Fibroblast of the conjunctiva (primary cell): ENCODE data around the gene THSD7B.
"Not testable (repeated sequence)": the region's sequence is repeated elsewhere in the genome, so short reads cannot be mapped to it uniquely, and the experiment has no call there.

ENCODE experiments used
- DNase-seq: peaks from one replicate; pipeline ENCODE4 v3.0.0-alpha.2; 2010; ENCODE audit warnings: low read depth

THSD7B gene

GRCh38 chr2:137251045-137251444 lies 485.7 kb downstream of the THSD7B start:
- DNase-seq, result no peak

- DNase-seq, result no peak
Measured at GRCh38 chr2:137252934-137253333, 487.6 kb downstream of the THSD7B start.

GRCh38 chr2:137254052-137254451 lies 488.7 kb downstream of the THSD7B start:
- no peak for DNase-seq

- no peak for DNase-seq
Measured at GRCh38 chr2:137255345-137255744, 490.0 kb downstream of the THSD7B start.

- DNase-seq, result no peak
Measured at GRCh38 chr2:137255990-137256389, 490.6 kb downstream of the THSD7B start.

GRCh38 chr2:137261881-137262585 lies 496.7 kb downstream of the THSD7B start:
- DNase-seq, result no peak

- DNase-seq, result no peak
Measured at GRCh38 chr2:137262594-137262993, 497.2 kb downstream of the THSD7B start.

- DNase-seq, result peak; percentile 71
Measured at GRCh38 chr2:137287913-137288639, 522.7 kb downstream of the THSD7B start.

GRCh38 chr2:137291836-137292570 lies 526.7 kb downstream of the THSD7B start:
- DNase-seq, result no peak

- DNase-seq, result no peak
Measured at GRCh38 chr2:137298377-137298776, 533.0 kb downstream of the THSD7B start.

GRCh38 chr2:137300987-137301386 lies 535.6 kb downstream of the THSD7B start:
- DNase-seq, result no peak

GRCh38 chr2:137302957-137303356 lies 537.6 kb downstream of the THSD7B start:
- DNase-seq, result no peak

GRCh38 chr2:137316075-137316474 lies 550.7 kb downstream of the THSD7B start:
- no peak for DNase-seq

GRCh38 chr2:137321566-137321965 lies 556.2 kb downstream of the THSD7B start:
- DNase-seq, result peak; percentile 5

- DNase-seq, result not testable (repeated sequence)
Measured at GRCh38 chr2:137331562-137331961, 566.2 kb downstream of the THSD7B start.

GRCh38 chr2:137333386-137334165 lies 568.2 kb downstream of the THSD7B start:
- DNase-seq, result peak; percentile 20

- DNase-seq, result no peak
Measured at GRCh38 chr2:137336067-137336466, 570.7 kb downstream of the THSD7B start.

GRCh38 chr2:137339051-137339450 lies 573.7 kb downstream of the THSD7B start:
- DNase-seq, result no peak

GRCh38 chr2:137345994-137346393 lies 580.6 kb downstream of the THSD7B start:
- DNase-seq, result no peak

GRCh38 chr2:137348301-137348700 lies 583.0 kb downstream of the THSD7B start:
- DNase-seq, result peak; percentile 49

GRCh38 chr2:137357634-137358033 lies 592.3 kb downstream of the THSD7B start:
- DNase-seq, result no peak

GRCh38 chr2:137367361-137367760 lies 602.0 kb downstream of the THSD7B start:
- DNase-seq, result no peak
